Kidney (tissue), 14 donors: ENCODE results near the gene MINDY4B. TPM values are rescaled to one million over a fixed set of nuclear protein-coding genes. Genes with fewer than 3 reads are reported as not detected.

Source experiments
- DNase-seq, 5 donors: peaks; one replicate each; pipeline ENCODE4 v3.0.0-alpha.2; 2013 to 2020
- FAIRE-seq: peaks from 2 replicates; lab custom pipeline; 2012; peaks lifted over from hg19 to GRCh38; lab: Jason Lieb, UNC
- H3K27ac ChIP-seq, 2 donors: one replicate each; pipeline ENCODE4 v1.7.0; 2013; ENCODE audit warnings: low read depth in 2 of 2, low read length in 2 of 2, inconsistent platforms in 1 of 2
- H3K27me3 ChIP-seq: one replicate; pipeline ENCODE4 v1.7.1; 2013; ENCODE audit warnings: low read length, inconsistent platforms; ENCODE audit not compliant: control insufficient read depth, insufficient read depth
- H3K36me3 ChIP-seq, 3 donors: one replicate each; pipeline versions ENCODE4 v1.7.0 to v1.7.1; 2013; ENCODE audit warnings: low read length in 3 of 3, control low read depth in 1 of 3, inconsistent platforms in 1 of 3; ENCODE audit not compliant: insufficient read depth in 3 of 3, control insufficient read depth in 2 of 3
- H3K4me1 ChIP-seq, 3 donors: one replicate each; pipeline versions ENCODE4 v1.7.0 to v1.7.1; 2013; ENCODE audit warnings: low read length in 3 of 3, inconsistent platforms in 1 of 3, low read depth in 1 of 3; ENCODE audit not compliant: control insufficient read depth in 2 of 3, insufficient read depth in 2 of 3
- H3K4me3 ChIP-seq, 3 donors: one replicate each; pipeline versions ENCODE4 v1.7.0 to v1.8.1; 2013; ENCODE audit warnings: low read length in 3 of 3, control low read depth in 1 of 3, inconsistent platforms in 1 of 3
- H3K9ac ChIP-seq, 3 donors: one replicate each; pipeline versions ENCODE4 v1.7.0 to v1.7.1; 2013; ENCODE audit warnings: low read length in 3 of 3, control low read depth in 1 of 3, inconsistent platforms in 1 of 3
- H3K9me3 ChIP-seq, 3 donors: one replicate each; pipeline versions ENCODE4 v1.7.0 to v1.7.1; 2013; ENCODE audit warnings: low read length in 3 of 3, control low read depth in 1 of 3, inconsistent platforms in 1 of 3; ENCODE audit not compliant: control insufficient read depth in 2 of 3, insufficient read depth in 1 of 3
- CTCF ChIP-seq: IDR thresholded peaks from 3 replicates; pipeline ENCODE4 v1.5.1; 2012; ENCODE audit warnings: mild to moderate bottlenecking, moderate library complexity, borderline replicate concordance; ENCODE audit not compliant: insufficient read depth; ENCODE audit errors: extremely low read depth
- intact Hi-C: fragments of 100-400 bp; cut with DNase I; formaldehyde crosslinking; loops from one replicate; pipeline ENCODE4 v1.11.1; 2022
- polyA plus RNA-seq: library from polyadenylated mRNA; stranded (reverse); fragments of 350-450 nt; fragmentation: Illumina TruSeq; extraction: RNeasy Lipid Tissue Mini Kit (QIAGEN cat#74804); gene quantifications from one replicate; pipeline ENCODE4 v1.2.3, GENCODE V29; 2014; ENCODE audit warnings: low read depth, low replicate concordance; ENCODE audit not compliant: insufficient read depth
- total RNA-seq: library from RNA; stranded (reverse); fragmentation: NEBNext Ultra II Directional; extraction: Animal tissue kit (Norgen Biotek cat#: 25700); gene quantifications from one replicate; pipeline ENCODE4 v1.2.1, GENCODE V29; 2021
- donor health status: control.
- donor health status: control.
- donor health status: control.
- donor health status: control.
- donor health status: control.
- donor health status: DM: yes; HTN: yes; CAD: no.
- donor health status: Normal renal cell carcinoma (clear cell type).

Gene MINDY4B
- total and polyA plus RNA-seq, 2 donors from 2014 or later, result not detected

- no peaks in the 10 kb centered on the region for H3K36me3 ChIP-seq
- H3K27ac ChIP-seq, result no peak overlapping the region
- no peak for TF ChIP-seq CTCF
- DNase-seq (no peak), FAIRE-seq (no peak)
- no peaks in the 10 kb centered on the region for H3K27me3 ChIP-seq
- H3K4me1 ChIP-seq, result no peaks in the 10 kb centered on the region
- H3K9ac ChIP-seq, result no peak overlapping the region
- no peaks in the 10 kb centered on the region for H3K9me3 ChIP-seq
- intact Hi-C loops, result no loop called here
- no peak overlapping the region for H3K4me3 ChIP-seq
Observed at GRCh38 chr3:150942221-150942620, 37.0 kb upstream of the MINDY4B start.

GRCh38 chr3:150936693-150937092, 31.5 kb upstream of the MINDY4B start:
- no peak for FAIRE-seq
- Histone ChIP-seq H3K36me3 (no peaks in the 10 kb centered on the region), H3K9ac (no peak overlapping the region), H3K27ac (no peak overlapping the region), H3K4me1 (no peaks in the 10 kb centered on the region), H3K9me3 (no peaks in the 10 kb centered on the region), H3K27me3 (no peaks in the 10 kb centered on the region), H3K4me3 (no peak overlapping the region)
- intact Hi-C loops, result no loop called here
- TF ChIP-seq CTCF, result no peak
- DNase-seq, result no peak

GRCh38 chr3:150933473-150933995, 28.3 kb upstream of the MINDY4B start:
- Histone ChIP-seq H3K9ac (no peak overlapping the region), H3K4me3 (no peak overlapping the region), H3K36me3 (no peaks in the 10 kb centered on the region), H3K9me3 (no peaks in the 10 kb centered on the region), H3K4me1 (no peaks in the 10 kb centered on the region), H3K27ac (no peak overlapping the region), H3K27me3 (no peaks in the 10 kb centered on the region)
- no peak for TF ChIP-seq CTCF
- FAIRE-seq (no peak), DNase-seq (no peak)
- intact Hi-C loops, result no loop called here

- no peak for FAIRE-seq
- Histone ChIP-seq H3K9me3 (no peaks in the 10 kb centered on the region), H3K36me3 (no peaks in the 10 kb centered on the region), H3K4me1 (no peaks in the 10 kb centered on the region), H3K27ac (no peak overlapping the region), H3K9ac (no peak overlapping the region), H3K4me3 (no peak overlapping the region), H3K27me3 (no peaks in the 10 kb centered on the region)
- DNase-seq, result no peak
- no peak for TF ChIP-seq CTCF
- intact Hi-C loops, result no loop called here
Observed at GRCh38 chr3:150931745-150932144, 26.5 kb upstream of the MINDY4B start.
